Measurements from ENCODE around the gene ITPK1.

GRCh38 chr14:92967346-92967926 lies 148.3 kb downstream of the ITPK1 start:
- no peak for TF ChIP-seq CTCF (conservative IDR thresholded peaks at IDR 0.05; ENCODE audit: low read depth, low read length)
- no peak for TF ChIP-seq EZH2 (IDR thresholded peaks at IDR 0.05; ENCODE audit: borderline replicate concordance, low read depth, low read length, poor library complexity, severe bottlenecking)

Measured in A673 (cell line).